HCT116 (cell line): ENCODE results near the gene ABHD11. TPM values are rescaled to one million over a fixed set of nuclear protein-coding genes. Genes with fewer than 3 reads are reported as not detected.

Experiments
- ELF1 ChIP-seq: IDR thresholded peaks from 2 replicates; pipeline ENCODE4 v1.6.1; 2012; ENCODE audit warnings: low read depth, borderline replicate concordance
- EZH2phosphoT487 ChIP-seq: fragments of 200-600 bp; IDR thresholded peaks from 2 replicates; pipeline ENCODE4 v1.6.1; 2018; ENCODE audit warnings: antibody characterized with exemption, borderline replicate concordance
- JUND ChIP-seq: IDR thresholded peaks from 2 replicates; pipeline ENCODE4 v1.6.1; 2012
- POLR2A ChIP-seq: IDR thresholded peaks from 2 replicates; pipeline ENCODE4 v1.7.0; 2011; ENCODE audit warnings: borderline replicate concordance; ENCODE audit not compliant: insufficient read depth, insufficient read length; ENCODE audit errors: extremely low read depth
- SIN3A ChIP-seq: IDR thresholded peaks from 2 replicates; pipeline ENCODE4 v1.6.1; 2012; ENCODE audit warnings: low read depth
- YY1 ChIP-seq: IDR thresholded peaks from 2 replicates; pipeline ENCODE4 v1.6.1; 2011; ENCODE audit warnings: low read length, low read depth, moderate library complexity, mild to moderate bottlenecking; ENCODE audit not compliant: insufficient replicate concordance; ENCODE audit errors: extremely low read depth
- ZNF274 ChIP-seq: fragments of 200-500 bp; sonication (Bioruptor generic); IDR thresholded peaks from 2 replicates; pipeline ENCODE4 v1.6.1; 2014; ENCODE audit warnings: mild to moderate bottlenecking, low read depth, low read length, inconsistent platforms
- total RNA-seq: library from RNA; stranded (reverse); gene quantifications from one replicate; pipeline ENCODE4 v1.2.1, GENCODE V29; 2021; ENCODE audit not compliant: unreplicated experiment
- TF ChIP-seq, protein P1 (sequence below): IDR thresholded peaks from 2 replicates; pipeline ENCODE4 v1.6.1; 2012; ENCODE audit warnings: low read depth
- TF ChIP-seq, protein P2 (sequence below): IDR thresholded peaks from 2 replicates; pipeline ENCODE4 v1.6.1; 2011; ENCODE audit warnings: mild to moderate bottlenecking, low read length, moderate library complexity; ENCODE audit not compliant: insufficient replicate concordance; ENCODE audit errors: extremely low read depth
- TF ChIP-seq, protein P3 (sequence below): IDR thresholded peaks from 2 replicates; pipeline ENCODE4 v1.6.1; 2012

The ABHD11 gene
- total RNA-seq, 1 experiment from 2014 or later: 69.8 TPM

DNA sequence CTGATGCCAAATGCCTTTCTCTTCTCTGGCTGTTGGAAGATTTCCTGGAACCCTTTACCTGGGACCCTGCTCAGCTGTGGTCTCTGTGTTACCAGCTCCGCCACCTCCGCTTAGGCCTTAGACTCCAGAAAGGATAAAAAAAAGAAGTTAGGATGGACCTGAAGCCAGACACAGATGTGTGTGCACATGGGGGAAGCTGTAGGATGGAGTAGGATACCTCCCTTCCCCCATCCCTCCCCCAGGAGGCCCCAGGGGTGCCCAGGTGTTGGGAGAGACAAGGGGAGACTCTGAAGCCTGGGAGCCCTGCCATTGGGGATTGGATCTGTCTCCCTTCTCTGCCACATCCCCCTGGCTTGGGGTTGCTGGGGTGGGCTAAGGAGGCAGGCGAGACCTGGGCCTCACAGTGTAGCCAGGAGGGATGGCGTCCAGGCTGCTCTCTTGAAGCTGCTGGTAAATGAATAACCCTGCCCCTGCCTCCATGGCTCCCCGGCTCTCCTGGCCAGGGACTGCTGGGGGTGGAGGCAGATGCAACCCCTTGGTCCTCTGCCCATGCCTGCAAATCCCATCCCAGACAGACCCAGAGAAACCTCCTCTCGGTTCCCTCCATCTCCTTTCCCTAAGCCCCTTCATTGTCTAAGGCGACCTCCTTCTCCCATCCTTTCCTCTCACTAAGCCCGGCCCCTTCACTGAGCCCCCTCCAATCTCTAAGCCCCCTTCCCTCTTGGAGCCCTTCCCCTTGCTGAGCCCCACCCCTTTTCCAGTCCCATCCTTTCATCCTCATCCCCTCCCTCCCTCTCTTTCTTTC lies 23.5 kb upstream of the ABHD11 start (continued):
- TF ChIP-seq, protein P1, sequence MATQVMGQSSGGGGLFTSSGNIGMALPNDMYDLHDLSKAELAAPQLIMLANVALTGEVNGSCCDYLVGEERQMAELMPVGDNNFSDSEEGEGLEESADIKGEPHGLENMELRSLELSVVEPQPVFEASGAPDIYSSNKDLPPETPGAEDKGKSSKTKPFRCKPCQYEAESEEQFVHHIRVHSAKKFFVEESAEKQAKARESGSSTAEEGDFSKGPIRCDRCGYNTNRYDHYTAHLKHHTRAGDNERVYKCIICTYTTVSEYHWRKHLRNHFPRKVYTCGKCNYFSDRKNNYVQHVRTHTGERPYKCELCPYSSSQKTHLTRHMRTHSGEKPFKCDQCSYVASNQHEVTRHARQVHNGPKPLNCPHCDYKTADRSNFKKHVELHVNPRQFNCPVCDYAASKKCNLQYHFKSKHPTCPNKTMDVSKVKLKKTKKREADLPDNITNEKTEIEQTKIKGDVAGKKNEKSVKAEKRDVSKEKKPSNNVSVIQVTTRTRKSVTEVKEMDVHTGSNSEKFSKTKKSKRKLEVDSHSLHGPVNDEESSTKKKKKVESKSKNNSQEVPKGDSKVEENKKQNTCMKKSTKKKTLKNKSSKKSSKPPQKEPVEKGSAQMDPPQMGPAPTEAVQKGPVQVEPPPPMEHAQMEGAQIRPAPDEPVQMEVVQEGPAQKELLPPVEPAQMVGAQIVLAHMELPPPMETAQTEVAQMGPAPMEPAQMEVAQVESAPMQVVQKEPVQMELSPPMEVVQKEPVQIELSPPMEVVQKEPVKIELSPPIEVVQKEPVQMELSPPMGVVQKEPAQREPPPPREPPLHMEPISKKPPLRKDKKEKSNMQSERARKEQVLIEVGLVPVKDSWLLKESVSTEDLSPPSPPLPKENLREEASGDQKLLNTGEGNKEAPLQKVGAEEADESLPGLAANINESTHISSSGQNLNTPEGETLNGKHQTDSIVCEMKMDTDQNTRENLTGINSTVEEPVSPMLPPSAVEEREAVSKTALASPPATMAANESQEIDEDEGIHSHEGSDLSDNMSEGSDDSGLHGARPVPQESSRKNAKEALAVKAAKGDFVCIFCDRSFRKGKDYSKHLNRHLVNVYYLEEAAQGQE: no peak
- TF ChIP-seq SIN3A: no peak
- no peak for TF ChIP-seq JUND
- TF ChIP-seq POLR2A: no peak
- no peak for TF ChIP-seq ZNF274
- TF ChIP-seq YY1: no peak
- no peak for TF ChIP-seq ELF1
- TF ChIP-seq EZH2phosphoT487: no peak
- TF ChIP-seq, protein P2, sequence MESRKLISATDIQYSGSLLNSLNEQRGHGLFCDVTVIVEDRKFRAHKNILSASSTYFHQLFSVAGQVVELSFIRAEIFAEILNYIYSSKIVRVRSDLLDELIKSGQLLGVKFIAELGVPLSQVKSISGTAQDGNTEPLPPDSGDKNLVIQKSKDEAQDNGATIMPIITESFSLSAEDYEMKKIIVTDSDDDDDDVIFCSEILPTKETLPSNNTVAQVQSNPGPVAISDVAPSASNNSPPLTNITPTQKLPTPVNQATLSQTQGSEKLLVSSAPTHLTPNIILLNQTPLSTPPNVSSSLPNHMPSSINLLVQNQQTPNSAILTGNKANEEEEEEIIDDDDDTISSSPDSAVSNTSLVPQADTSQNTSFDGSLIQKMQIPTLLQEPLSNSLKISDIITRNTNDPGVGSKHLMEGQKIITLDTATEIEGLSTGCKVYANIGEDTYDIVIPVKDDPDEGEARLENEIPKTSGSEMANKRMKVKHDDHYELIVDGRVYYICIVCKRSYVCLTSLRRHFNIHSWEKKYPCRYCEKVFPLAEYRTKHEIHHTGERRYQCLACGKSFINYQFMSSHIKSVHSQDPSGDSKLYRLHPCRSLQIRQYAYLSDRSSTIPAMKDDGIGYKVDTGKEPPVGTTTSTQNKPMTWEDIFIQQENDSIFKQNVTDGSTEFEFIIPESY: no peak
- TF ChIP-seq, protein P3, sequence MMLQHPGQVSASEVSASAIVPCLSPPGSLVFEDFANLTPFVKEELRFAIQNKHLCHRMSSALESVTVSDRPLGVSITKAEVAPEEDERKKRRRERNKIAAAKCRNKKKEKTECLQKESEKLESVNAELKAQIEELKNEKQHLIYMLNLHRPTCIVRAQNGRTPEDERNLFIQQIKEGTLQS: no peak
- TF ChIP-seq, all 23 proteins: peak for 0
